ENCODE data around the gene ATP6V0E1.

GRCh38 chr5:173003360-173003759, 19.8 kb downstream of the ATP6V0E1 start:
- no peak for TF ChIP-seq ZNF24 (tag by site-specific recombination; IDR thresholded peaks at IDR 0.05)
- TF ChIP-seq CTCF (tag by site-specific recombination; IDR thresholded peaks at IDR 0.05) = no peak
- no peak for TF ChIP-seq ZNF747 (tag by site-specific recombination; IDR thresholded peaks at IDR 0.05)
- TF ChIP-seq ZNF555 (tag by site-specific recombination; conservative IDR thresholded peaks at IDR 0.05) = no peak
- no peak for TF ChIP-seq ZNF302 (tag by site-specific recombination; IDR thresholded peaks at IDR 0.05; ENCODE audit: low read depth)
- TF ChIP-seq KLF10 (tag by site-specific recombination; IDR thresholded peaks at IDR 0.05) = no peak

All from HEK293 (cell line).